GM12892 (cell line): Measurements from ENCODE around the gene GATA2.

ENCODE experiments used
- DNase-seq: peaks from one replicate; pipeline ENCODE4 v3.0.0; 2011; ENCODE audit not compliant: insufficient read length
- FAIRE-seq: peaks from 2 replicates; lab custom pipeline; 2011; peaks lifted over from hg19 to GRCh38; lab: Jason Lieb, UNC
- POLR2A ChIP-seq: IDR thresholded peaks from 2 replicates; pipeline ENCODE4 v1.6.1; 2011; ENCODE audit warnings: low read depth, low read length, control low read depth
- POLR2AphosphoS5 ChIP-seq: IDR thresholded peaks from 2 replicates; pipeline ENCODE4 v1.6.1; 2011; ENCODE audit warnings: low read depth, low read length, control low read depth
- TAF1 ChIP-seq: IDR thresholded peaks from 2 replicates; pipeline ENCODE4 v1.6.1; 2011; ENCODE audit warnings: low read depth, mild to moderate bottlenecking, control low read depth, low read length, borderline replicate concordance

GATA2 gene

DNA sequence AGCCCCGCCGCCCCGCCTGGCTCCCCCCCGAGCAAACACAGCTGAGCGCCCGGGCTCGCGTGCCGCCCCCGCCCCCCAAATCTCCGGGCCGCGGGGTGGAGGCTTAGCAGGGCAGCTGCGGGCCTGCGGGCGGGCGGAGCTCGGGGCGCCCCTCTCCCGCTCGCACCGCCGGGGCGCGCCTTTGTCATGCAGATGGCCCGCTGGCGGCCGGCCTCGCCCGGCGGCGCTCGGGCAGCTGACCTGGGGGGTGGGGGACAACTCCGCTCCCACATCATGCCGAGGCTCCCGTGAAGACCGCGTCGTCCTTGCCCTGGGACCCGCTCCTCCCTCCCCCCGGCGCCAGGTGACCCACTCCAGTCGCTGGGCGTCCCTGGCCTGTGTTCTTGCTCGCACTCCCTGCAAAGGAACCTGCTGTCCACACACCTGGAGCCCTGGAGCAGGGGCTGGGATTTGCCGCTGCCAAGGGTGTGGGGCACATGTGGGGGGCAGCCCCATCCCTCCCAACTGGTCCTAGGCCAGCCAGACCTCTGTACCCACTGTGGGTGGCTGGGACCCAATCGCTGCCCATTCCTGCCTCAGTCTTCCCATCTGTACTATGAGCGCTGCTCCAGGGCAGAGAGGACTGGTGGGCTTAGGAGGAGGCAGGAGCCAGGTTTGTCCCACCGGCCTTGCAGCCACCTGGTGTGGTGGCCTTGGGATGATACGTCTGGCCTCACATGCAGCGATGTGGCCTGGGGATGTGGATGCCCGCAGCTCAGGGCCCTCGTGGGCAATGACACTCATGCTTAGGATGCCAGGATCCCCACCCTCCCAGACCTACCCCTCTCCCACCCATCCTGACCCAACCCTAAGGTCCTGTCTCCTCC lies 59.8 kb downstream of the GATA2 start:
- DNase-seq (no peak), FAIRE-seq (no peak)
- TF ChIP-seq POLR2AphosphoS5 (no peak), POLR2A (no peak), TAF1 (no peak)

DNA sequence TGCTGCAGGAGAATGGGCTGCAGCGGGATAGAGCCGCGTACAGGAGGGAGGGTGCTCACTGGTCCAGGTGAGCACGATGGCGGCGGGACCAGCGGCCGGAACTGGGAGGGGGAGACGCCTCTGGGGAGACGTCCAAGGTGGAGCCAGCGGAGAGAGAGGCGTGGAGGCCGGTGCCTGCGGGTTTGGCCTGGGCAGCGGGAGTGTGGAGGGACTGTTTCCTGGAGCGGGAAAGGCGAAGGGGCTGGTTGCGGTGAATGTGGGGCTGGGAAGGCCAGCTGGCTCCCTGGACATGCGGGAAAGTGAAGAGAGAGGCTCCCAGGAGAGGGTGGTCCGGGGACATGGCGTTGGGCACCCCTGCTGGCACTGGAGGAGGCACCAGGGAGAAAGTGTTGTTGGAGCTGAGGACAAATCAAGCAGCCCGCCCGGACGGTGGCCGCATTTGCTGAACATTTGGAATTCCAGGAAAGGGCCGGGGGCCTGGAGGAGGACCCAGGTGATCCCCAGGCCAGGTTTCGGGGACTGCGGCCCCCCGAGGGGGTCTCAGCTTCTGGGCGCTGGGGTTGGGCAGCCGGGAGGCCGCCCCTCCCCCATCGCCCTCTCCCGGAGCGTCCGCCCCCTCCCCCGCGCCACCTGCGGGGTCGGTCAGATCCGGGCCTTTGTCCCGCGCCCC lies 60.6 kb downstream of the GATA2 start:
- TF ChIP-seq POLR2AphosphoS5 (no peak), POLR2A (no peak), TAF1 (no peak)
- DNase-seq (no peak), FAIRE-seq (no peak)

DNA sequence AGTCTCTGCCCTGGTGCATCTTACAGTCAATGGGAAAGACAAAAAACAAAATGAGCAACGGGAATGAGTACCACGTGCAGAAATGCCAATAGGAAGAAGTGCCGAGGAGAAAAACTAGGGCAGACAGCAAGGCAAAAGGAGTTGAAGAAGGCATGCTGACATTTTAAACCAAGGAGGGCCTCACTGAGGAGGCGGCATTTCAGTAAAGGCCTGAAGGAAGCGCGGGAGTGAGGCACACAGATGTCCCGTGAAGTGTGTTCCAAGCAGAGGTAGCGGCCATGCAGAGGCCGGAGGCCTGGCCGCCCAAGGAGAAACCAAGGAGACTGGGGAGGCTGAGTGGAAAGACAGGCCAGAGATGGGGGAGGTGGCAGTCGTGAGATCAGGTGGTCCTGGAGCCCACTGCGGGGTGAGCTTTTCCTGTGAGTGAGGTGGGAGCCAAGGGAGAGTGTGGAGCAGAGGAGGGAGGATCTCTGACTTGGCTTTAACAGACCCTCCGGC lies 61.1 kb downstream of the GATA2 start:
- DNase-seq (no peak), FAIRE-seq (no peak)
- TF ChIP-seq POLR2A, result no peak
- no peak for TF ChIP-seq POLR2AphosphoS5
- TF ChIP-seq TAF1, result no peak

DNA sequence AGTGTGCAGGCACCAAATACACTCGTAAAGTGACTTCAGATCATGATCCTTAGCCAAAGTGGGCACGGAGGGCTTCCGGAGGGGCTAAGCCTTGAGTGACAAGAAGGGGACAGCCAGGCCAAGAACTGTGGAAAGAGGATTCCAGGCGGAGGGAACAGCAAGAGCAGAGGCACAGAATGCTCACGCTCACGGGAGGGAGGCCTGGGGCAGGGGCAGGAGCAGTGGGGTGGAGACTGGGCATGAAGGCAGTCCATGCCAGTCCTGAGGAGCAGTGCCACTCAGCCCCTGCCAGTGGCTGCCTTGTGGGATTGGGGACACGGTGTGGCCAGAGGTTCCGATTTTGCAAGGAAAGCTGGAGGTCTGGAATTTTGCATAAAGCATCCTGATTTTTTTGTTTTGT lies 62.3 kb downstream of the GATA2 start:
- FAIRE-seq, result no peak
- TF ChIP-seq POLR2AphosphoS5 (no peak), TAF1 (no peak), POLR2A (no peak)
- no peak for DNase-seq

DNA sequence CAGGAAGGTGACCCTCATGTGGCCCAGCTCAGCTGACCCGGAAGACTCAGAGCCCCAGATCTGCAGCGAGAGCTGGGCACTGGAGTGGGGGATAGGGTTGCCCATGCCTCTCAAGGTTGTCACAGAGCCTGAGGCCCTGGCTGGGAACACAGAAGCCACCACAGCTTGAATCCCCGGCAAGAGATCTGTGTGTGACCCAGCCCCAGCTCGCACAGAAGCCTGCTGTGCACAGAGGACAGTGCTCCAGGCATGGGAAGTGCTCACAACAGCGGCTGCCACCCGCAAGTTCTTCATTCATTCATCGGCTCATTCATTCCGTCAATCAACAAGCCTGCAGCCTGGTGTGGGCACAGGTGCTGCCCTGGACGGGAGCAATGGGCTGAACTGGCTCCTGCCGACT lies 62.7 kb downstream of the GATA2 start:
- TF ChIP-seq POLR2AphosphoS5 (no peak), POLR2A (no peak), TAF1 (no peak)
- FAIRE-seq, result no peak

DNA sequence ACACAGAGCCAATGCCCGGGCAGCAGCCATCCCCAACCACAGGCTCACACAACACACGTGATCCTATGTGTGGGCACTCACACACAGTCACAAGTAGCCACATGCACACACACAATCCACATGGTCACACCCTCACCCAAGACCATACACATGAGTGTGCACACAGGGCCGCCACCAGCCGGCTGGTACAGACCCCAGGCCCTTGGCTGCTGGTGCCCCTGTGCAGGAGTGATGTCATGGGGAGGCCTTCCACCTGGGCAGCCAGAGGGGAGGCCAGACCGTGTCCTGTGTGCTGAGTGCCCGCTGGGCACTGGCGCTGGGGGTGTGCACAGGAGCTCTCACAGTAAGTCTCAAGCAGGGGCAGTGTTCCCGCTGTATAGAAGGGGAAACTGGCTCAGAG lies 63.2 kb downstream of the GATA2 start:
- no peak for TF ChIP-seq POLR2A
- TF ChIP-seq POLR2AphosphoS5, result no peak
- TF ChIP-seq TAF1, result no peak
- DNase-seq (no peak), FAIRE-seq (no peak)

More for the DNA sequence above, 62.7 kb downstream of the GATA2 start:
- DNase-seq, result no peak
